DMS 273 treated with DMSO at 0.1 percent for 48 hours (cell line): ENCODE measurements around the gene RACGAP1.
"Not testable (repeated sequence)": the region's sequence is repeated elsewhere in the genome, so short reads cannot be mapped to it uniquely, and the experiment has no call there.

Experiments used
- DNase-seq: peaks from one replicate; lab custom pipeline; 2025; lab: John Stamatoyannopoulos, UW

The RACGAP1 gene

GRCh38 chr12:50030449-50030848 lies 5.2 kb upstream of the RACGAP1 start:
- not testable (repeated sequence) for DNase-seq

GRCh38 chr12:50026691-50027090 lies 1.4 kb upstream of the RACGAP1 start:
- no peak for DNase-seq

GRCh38 chr12:50024805-50025186 lies 498 bp downstream of the RACGAP1 start:
- no peak for DNase-seq

GRCh38 chr12:50024227-50024626 lies 1.1 kb downstream of the RACGAP1 start:
- DNase-seq, result no peak

- DNase-seq, result no peak
Measured at GRCh38 chr12:50022903-50023302, 2.4 kb downstream of the RACGAP1 start.

GRCh38 chr12:50021031-50021430 lies 4.3 kb downstream of the RACGAP1 start:
- DNase-seq, result no peak

- DNase-seq, result no peak
Measured at GRCh38 chr12:50019524-50019923, 5.8 kb downstream of the RACGAP1 start.

- no peak for DNase-seq
Measured at GRCh38 chr12:50018968-50019367, 6.3 kb downstream of the RACGAP1 start.

- no peak for DNase-seq
Measured at GRCh38 chr12:50018154-50018553, 7.1 kb downstream of the RACGAP1 start.

- no peak for DNase-seq
Measured at GRCh38 chr12:50017641-50018040, 7.7 kb downstream of the RACGAP1 start.

- no peak for DNase-seq
Measured at GRCh38 chr12:50016501-50017475, 8.5 kb downstream of the RACGAP1 start.

GRCh38 chr12:50014342-50014741 lies 11.0 kb downstream of the RACGAP1 start:
- DNase-seq, result no peak

GRCh38 chr12:50013361-50014147 lies 11.7 kb downstream of the RACGAP1 start:
- no peak for DNase-seq

- DNase-seq, result peak; percentile 53
Measured at GRCh38 chr12:50006754-50007442, 18.4 kb downstream of the RACGAP1 start.

- no peak for DNase-seq
Measured at GRCh38 chr12:50006280-50006679, 19.0 kb downstream of the RACGAP1 start.

- DNase-seq, result no peak
Measured at GRCh38 chr12:50005175-50005574, 20.1 kb downstream of the RACGAP1 start.

GRCh38 chr12:50004696-50005095 lies 20.6 kb downstream of the RACGAP1 start:
- DNase-seq, result no peak

GRCh38 chr12:50003595-50003994 lies 21.7 kb downstream of the RACGAP1 start:
- no peak for DNase-seq

GRCh38 chr12:49998453-49998852 lies 26.8 kb downstream of the RACGAP1 start:
- DNase-seq, result no peak

GRCh38 chr12:49990273-49990672 lies 35.0 kb downstream of the RACGAP1 start:
- DNase-seq, result no peak

GRCh38 chr12:49989400-49989799 lies 35.9 kb downstream of the RACGAP1 start:
- DNase-seq, result not testable (repeated sequence)

- DNase-seq, result peak; percentile 54
Measured at GRCh38 chr12:49987625-49988303, 37.5 kb downstream of the RACGAP1 start.
